ENCODE data around the gene FAM177B. TPM values are rescaled to one million over a fixed set of nuclear protein-coding genes. Genes with fewer than 3 reads are reported as not detected.
A peak's percentile ranks its signal among the peaks of the same experiment; 100 is the strongest.
"Not testable (repeated sequence)": the region's sequence is repeated elsewhere in the genome, so short reads cannot be mapped to it uniquely, and the experiment has no call there.

The FAM177B gene
- total and polyA plus RNA-seq, 2 donors, result 0.42 to 1.8 TPM

DNA sequence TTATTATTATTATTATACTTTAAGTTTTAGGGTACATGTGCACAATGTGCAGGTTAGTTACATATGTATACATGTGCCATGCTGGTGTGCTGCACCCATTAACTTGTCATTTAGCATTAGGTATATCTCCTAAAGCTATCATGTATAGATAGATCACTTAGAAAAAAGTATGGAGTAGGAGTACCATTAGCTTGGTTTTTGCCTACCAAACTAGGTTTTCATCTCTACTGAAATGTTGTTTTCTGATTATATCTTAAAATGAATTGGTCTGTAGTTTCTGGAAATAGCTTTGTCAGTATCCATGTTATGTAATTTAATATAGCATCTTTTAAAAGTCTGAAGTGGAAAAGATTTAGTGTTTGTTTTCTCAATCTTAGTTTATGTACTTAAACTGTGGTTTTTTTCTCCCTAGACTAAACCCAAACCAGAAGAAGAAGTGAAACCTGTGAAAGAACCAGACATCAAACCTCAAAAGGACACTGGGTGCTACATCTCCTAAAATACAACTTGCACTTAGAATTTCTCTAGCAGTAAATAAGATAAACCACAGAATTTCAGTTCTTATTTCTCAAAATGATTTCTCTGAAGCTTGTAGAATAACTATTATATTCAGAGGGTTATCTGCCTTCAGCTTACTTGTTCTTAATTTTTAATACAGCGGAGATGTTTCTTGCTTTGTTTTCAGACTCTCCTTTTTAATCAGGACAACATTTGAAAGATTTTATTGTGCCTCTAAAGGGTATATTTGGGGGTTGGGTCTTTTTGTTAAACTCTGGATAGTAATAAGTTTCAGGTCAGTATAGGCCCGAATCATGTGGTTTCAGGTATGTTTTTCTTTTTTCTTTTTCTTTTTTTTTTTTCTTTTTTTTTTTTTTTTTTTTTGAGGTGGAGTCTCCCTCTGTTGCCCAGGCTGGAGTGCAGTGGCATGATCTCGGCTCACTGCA lies 4.5 kb upstream of the FAM177B start:
- WGBS, result 91% methylated on average over 3 of the region's 3 CpGs
- peaks cover 22 to 69% of the 10 kb centered on the region in 2 donors for H3K36me3 ChIP-seq (ENCODE audit: control insufficient read depth in 2 of 2, insufficient read depth in 2 of 2, low read length in 1 of 2)
- no peak overlapping the region for H3K27ac ChIP-seq (ENCODE audit: low read depth in 1 of 2, low read length in 1 of 2)
- DNase-seq (ENCODE audit: low read depth in 6 of 9, low spot score in 9 of 9), result peak in 2 of 9 donors; percentile 5 to 32
- H3K4me1 ChIP-seq (ENCODE audit: control insufficient read depth in 2 of 2, insufficient read depth in 2 of 2, low read length in 2 of 2), result no peaks in the 10 kb centered on the region
- H3K27me3 ChIP-seq (ENCODE audit: control insufficient read depth in 2 of 2, insufficient read depth in 1 of 2, low read length in 1 of 2), result no peaks in the 10 kb centered on the region
- no peaks in the 10 kb centered on the region for H3K9me3 ChIP-seq (ENCODE audit: control insufficient read depth in 2 of 2, insufficient read depth in 1 of 2, low read length in 1 of 2)
- H3K4me3 ChIP-seq (ENCODE audit: low read length in 2 of 2), result no peak overlapping the region

DNA sequence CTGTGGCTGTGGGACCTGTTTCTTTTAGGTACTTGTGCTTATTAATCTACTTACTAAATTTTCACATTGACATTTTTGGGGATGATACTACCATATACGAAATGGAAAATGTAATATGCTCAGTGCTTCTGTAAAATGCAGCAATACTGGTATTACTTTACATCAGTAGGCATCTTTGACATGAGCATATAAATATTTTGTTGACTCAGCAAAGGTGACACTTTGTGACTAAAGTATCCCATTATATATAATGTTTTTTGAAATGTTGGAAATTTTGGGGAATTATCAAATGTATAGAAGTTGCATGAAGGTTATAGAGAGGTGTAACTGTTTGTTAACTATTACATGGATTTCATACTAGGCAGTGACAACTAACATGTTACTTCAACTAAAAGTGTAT lies 2.3 kb upstream of the FAM177B start:
- H3K36me3 ChIP-seq (ENCODE audit: control insufficient read depth in 2 of 2, insufficient read depth in 2 of 2, low read length in 1 of 2), result peaks cover 22 to 47% of the 10 kb centered on the region in 2 donors
- no peaks in the 10 kb centered on the region for H3K9me3 ChIP-seq (ENCODE audit: control insufficient read depth in 2 of 2, insufficient read depth in 1 of 2, low read length in 1 of 2)
- no peaks in the 10 kb centered on the region for H3K27me3 ChIP-seq (ENCODE audit: control insufficient read depth in 2 of 2, insufficient read depth in 1 of 2, low read length in 1 of 2)
- DNase-seq (ENCODE audit: low read depth in 6 of 9, low spot score in 9 of 9), result no peak
- 94% methylated on average over 1 of the region's 1 CpG for WGBS
- H3K27ac ChIP-seq (ENCODE audit: low read depth in 1 of 2, low read length in 1 of 2), result no peak overlapping the region
- H3K4me3 ChIP-seq (ENCODE audit: low read length in 2 of 2), result no peak overlapping the region
- no peaks in the 10 kb centered on the region for H3K4me1 ChIP-seq (ENCODE audit: control insufficient read depth in 2 of 2, insufficient read depth in 2 of 2, low read length in 2 of 2)

DNA sequence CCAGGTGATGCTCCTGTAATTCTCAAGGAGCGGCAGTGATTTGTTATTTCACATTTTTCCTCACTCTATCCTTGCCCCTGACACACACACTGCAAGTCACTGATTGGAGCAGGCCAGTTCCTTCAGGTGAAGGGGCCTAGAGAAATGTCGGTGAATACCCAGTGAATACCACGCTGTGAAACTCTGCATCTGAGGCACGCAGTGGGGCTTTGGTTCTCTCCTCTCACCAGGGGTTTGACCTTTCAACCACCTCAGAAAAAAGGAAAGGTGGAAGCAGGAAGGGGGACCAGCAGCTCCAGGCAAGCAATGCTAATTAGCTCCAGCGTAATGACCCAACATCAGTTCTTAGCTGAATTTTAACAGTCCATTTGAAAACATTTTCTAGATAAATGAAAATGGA lies 532 bp upstream of the FAM177B start:
- Histone ChIP-seq H3K9me3 (ENCODE audit: control insufficient read depth in 2 of 2, insufficient read depth in 1 of 2, low read length in 1 of 2) (no peaks in the 10 kb centered on the region), H3K4me3 (ENCODE audit: low read length in 2 of 2) (no peak overlapping the region), H3K27me3 (ENCODE audit: control insufficient read depth in 2 of 2, insufficient read depth in 1 of 2, low read length in 1 of 2) (no peaks in the 10 kb centered on the region), H3K36me3 (ENCODE audit: control insufficient read depth in 2 of 2, insufficient read depth in 2 of 2, low read length in 1 of 2) (peaks cover 11 to 30% of the 10 kb centered on the region in 2 donors), H3K27ac (ENCODE audit: low read depth in 1 of 2, low read length in 1 of 2) (no peak overlapping the region), H3K4me1 (ENCODE audit: control insufficient read depth in 2 of 2, insufficient read depth in 2 of 2, low read length in 2 of 2) (no peaks in the 10 kb centered on the region)
- DNase-seq (ENCODE audit: low read depth in 6 of 9, low spot score in 9 of 9), result no peak
- WGBS, result 97% methylated on average over 5 of the region's 5 CpGs

DNA sequence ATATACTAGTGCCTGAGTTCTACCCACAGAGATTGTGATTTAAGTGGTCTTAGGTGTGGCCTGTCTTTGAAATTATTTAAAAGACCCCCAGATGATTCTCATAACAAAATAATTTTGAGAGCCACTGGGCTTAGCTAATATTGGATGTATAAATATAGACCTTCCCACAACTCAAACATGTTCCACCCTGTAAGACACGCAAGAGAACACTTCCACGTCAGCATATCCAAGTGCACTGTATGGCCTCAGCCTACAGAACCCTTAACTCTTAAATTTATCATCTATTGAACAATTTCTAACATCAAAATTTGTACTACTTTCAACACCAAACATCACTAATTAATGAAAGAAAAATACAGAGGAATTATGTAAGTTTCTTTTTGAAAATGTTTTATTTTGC lies 2.5 kb downstream of the FAM177B start:
- no peak overlapping the region for H3K27ac ChIP-seq (ENCODE audit: low read depth in 1 of 2, low read length in 1 of 2)
- H3K9me3 ChIP-seq (ENCODE audit: control insufficient read depth in 2 of 2, insufficient read depth in 1 of 2, low read length in 1 of 2), result no peaks in the 10 kb centered on the region
- H3K4me3 ChIP-seq (ENCODE audit: low read length in 2 of 2), result no peak overlapping the region
- no peak for DNase-seq (ENCODE audit: low read depth in 6 of 9, low spot score in 9 of 9)
- 91% methylated on average over 2 of the region's 2 CpGs for WGBS
- H3K4me1 ChIP-seq (ENCODE audit: control insufficient read depth in 2 of 2, insufficient read depth in 2 of 2, low read length in 2 of 2), result no peaks in the 10 kb centered on the region
- H3K36me3 ChIP-seq (ENCODE audit: control insufficient read depth in 2 of 2, insufficient read depth in 2 of 2, low read length in 1 of 2), result peaks cover 8 to 9% of the 10 kb centered on the region in 2 donors
- no peaks in the 10 kb centered on the region for H3K27me3 ChIP-seq (ENCODE audit: control insufficient read depth in 2 of 2, insufficient read depth in 1 of 2, low read length in 1 of 2)

DNA sequence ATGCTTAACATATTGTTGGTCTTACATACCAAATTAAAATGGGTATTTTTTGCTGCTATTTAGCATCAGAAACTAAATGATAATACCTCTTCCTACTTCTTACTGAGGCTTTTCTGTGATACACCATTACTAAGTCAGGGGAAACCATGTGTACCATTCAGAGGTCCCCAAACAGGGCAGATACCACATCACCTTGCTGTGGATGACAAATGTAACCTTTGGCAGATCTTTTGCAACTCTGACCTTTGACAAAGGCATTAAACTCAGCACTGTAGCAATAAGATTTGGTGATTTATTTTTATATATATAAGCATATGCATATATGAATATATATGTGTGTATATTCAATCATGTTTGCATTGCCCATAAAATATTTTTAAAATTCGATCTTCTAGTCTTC lies 2.9 kb downstream of the FAM177B start:
- Histone ChIP-seq H3K9me3 (ENCODE audit: control insufficient read depth in 2 of 2, insufficient read depth in 1 of 2, low read length in 1 of 2) (no peaks in the 10 kb centered on the region), H3K27me3 (ENCODE audit: control insufficient read depth in 2 of 2, insufficient read depth in 1 of 2, low read length in 1 of 2) (no peaks in the 10 kb centered on the region), H3K4me1 (ENCODE audit: control insufficient read depth in 2 of 2, insufficient read depth in 2 of 2, low read length in 2 of 2) (no peaks in the 10 kb centered on the region), H3K4me3 (ENCODE audit: low read length in 2 of 2) (no peak overlapping the region), H3K36me3 (ENCODE audit: control insufficient read depth in 2 of 2, insufficient read depth in 2 of 2, low read length in 1 of 2) (peaks cover 7 to 9% of the 10 kb centered on the region in 2 donors), H3K27ac (ENCODE audit: low read depth in 1 of 2, low read length in 1 of 2) (no peak overlapping the region)
- 98% methylated on average over 1 of the region's 1 CpG for WGBS
- no peak for DNase-seq (ENCODE audit: low read depth in 6 of 9, low spot score in 9 of 9)

DNA sequence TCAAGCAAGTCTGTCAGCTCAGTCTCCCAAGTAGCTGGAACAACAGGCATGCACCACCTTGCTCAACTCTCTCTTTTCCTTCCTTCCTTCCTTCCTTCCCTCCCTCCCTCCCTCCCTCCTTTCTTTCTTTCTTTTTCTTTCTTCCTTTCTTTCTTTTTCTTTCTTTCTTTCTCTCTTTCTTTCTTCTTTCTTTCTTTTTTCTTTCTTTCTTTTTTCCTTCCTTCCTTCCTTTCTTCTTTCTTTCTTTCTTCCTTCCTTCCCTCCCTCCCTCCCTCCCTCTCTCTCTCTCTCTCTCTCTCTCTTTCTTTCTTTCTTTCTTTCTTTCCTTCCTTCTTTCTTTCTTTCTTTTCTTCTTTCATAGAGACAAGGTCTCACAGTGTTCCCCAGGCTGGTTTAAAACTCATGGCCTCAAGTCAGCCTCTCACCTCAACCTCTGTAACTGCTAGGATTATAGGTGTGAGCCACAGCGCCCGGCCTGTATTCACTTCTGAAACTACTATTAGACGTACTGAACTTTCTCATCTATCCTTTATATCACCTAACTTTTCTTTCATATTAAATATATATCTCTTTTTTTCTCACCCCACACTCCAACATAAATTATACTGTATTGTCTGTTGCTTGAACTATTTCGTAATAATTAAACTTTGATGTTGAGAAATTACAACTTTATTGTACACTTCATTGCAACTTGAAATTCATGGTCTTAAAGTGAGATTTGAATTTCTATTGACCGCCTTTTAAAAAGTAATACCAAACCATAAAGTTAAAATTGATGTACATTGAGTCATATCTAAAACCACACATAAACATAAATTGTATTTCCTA lies 4.8 kb downstream of the FAM177B start:
- WGBS, result 97% methylated on average over 5 of the region's 5 CpGs
- not testable (repeated sequence) for H3K27ac ChIP-seq (ENCODE audit: low read depth in 1 of 2, low read length in 1 of 2)

DNA sequence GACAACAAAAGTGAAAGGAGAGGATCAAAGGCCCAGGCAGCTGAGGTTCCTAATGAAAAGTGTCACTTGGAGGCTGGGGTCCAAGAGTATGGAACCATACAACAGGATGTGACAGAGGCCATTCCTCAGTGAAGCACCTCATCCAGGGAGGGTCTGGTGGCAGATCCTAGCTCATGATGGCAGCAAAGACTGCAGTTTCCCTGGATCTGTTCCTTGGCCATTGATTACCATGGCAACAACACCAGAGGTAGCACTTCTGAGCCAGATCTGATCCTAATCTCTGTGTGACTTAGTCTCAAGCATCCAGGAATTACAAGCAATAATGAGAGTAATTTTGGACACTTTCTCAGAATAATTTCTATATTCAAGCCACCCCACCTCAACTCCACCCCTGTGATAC lies 12.9 kb downstream of the FAM177B start:
- Histone ChIP-seq H3K9me3 (ENCODE audit: control insufficient read depth in 2 of 2, insufficient read depth in 1 of 2, low read length in 1 of 2) (no peaks in the 10 kb centered on the region), H3K27me3 (ENCODE audit: control insufficient read depth in 2 of 2, insufficient read depth in 1 of 2, low read length in 1 of 2) (no peaks in the 10 kb centered on the region), H3K36me3 (ENCODE audit: control insufficient read depth in 2 of 2, insufficient read depth in 2 of 2, low read length in 1 of 2) (no peaks in the 10 kb centered on the region), H3K4me3 (ENCODE audit: low read length in 2 of 2) (no peak overlapping the region), H3K4me1 (ENCODE audit: control insufficient read depth in 2 of 2, insufficient read depth in 2 of 2, low read length in 2 of 2) (no peaks in the 10 kb centered on the region), H3K27ac (ENCODE audit: low read depth in 1 of 2, low read length in 1 of 2) (no peak overlapping the region)
- no peak for DNase-seq (ENCODE audit: low read depth in 6 of 9, low spot score in 9 of 9)

More for the DNA sequence above, 4.8 kb downstream of the FAM177B start:
- not testable (repeated sequence) for H3K4me1 ChIP-seq (ENCODE audit: control insufficient read depth in 2 of 2, insufficient read depth in 2 of 2, low read length in 2 of 2); DNase-seq (ENCODE audit: low read depth in 6 of 9, low spot score in 9 of 9); H3K36me3 ChIP-seq (ENCODE audit: control insufficient read depth in 2 of 2, insufficient read depth in 2 of 2, low read length in 1 of 2); H3K4me3 ChIP-seq (ENCODE audit: low read length in 2 of 2); H3K27me3 ChIP-seq (ENCODE audit: control insufficient read depth in 2 of 2, insufficient read depth in 1 of 2, low read length in 1 of 2); H3K9me3 ChIP-seq (ENCODE audit: control insufficient read depth in 2 of 2, insufficient read depth in 1 of 2, low read length in 1 of 2)

DNA sequence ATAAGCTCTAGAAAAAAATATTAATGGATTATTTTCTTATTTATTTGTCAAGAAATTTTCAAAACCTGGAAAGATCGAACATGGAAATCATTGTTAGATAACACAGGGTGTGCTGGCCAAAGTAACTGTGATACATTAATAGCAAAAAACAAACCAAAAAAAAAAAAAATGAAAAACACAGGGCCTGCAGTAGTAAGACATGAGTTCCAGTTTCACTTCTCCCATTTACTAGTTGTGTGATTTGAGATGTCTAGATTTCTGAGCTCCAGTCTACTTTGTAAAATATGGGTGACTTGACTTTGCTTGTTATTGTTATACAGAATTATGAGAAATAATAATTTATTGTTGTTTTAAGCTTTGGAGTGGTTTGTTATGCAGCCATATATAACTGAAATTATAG lies 13.6 kb downstream of the FAM177B start:
- DNase-seq (ENCODE audit: low read depth in 6 of 9, low spot score in 9 of 9), result no peak
- Histone ChIP-seq H3K27me3 (ENCODE audit: control insufficient read depth in 2 of 2, insufficient read depth in 1 of 2, low read length in 1 of 2) (no peaks in the 10 kb centered on the region), H3K4me3 (ENCODE audit: low read length in 2 of 2) (no peak overlapping the region), H3K4me1 (ENCODE audit: control insufficient read depth in 2 of 2, insufficient read depth in 2 of 2, low read length in 2 of 2) (no peaks in the 10 kb centered on the region), H3K27ac (ENCODE audit: low read depth in 1 of 2, low read length in 1 of 2) (no peak overlapping the region), H3K36me3 (ENCODE audit: control insufficient read depth in 2 of 2, insufficient read depth in 2 of 2, low read length in 1 of 2) (no peaks in the 10 kb centered on the region), H3K9me3 (ENCODE audit: control insufficient read depth in 2 of 2, insufficient read depth in 1 of 2, low read length in 1 of 2) (no peaks in the 10 kb centered on the region)
- WGBS, result 96% methylated on average over 1 of the region's 1 CpG

DNA sequence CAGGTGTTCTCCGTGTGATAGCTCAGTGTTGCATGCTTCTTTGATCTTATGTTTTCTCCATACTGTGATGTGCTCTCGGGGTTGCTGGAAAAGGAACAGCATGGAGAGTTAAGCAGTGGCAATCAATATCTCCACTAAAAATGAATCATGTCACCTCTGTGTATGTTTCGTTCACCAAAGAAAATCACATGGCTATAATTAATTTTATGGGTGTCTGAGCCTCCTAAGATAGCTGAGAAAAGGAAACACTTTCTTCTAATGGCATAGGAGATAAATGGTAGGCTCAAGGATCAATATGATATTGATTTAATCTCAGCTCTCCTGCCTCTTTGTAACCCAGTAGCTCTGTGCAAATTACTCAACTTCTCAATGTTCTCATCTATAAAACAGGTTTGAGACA lies 14.3 kb downstream of the FAM177B start:
- Histone ChIP-seq H3K36me3 (ENCODE audit: control insufficient read depth in 2 of 2, insufficient read depth in 2 of 2, low read length in 1 of 2) (no peaks in the 10 kb centered on the region), H3K9me3 (ENCODE audit: control insufficient read depth in 2 of 2, insufficient read depth in 1 of 2, low read length in 1 of 2) (no peaks in the 10 kb centered on the region), H3K27me3 (ENCODE audit: control insufficient read depth in 2 of 2, insufficient read depth in 1 of 2, low read length in 1 of 2) (no peaks in the 10 kb centered on the region), H3K27ac (ENCODE audit: low read depth in 1 of 2, low read length in 1 of 2) (no peak overlapping the region), H3K4me3 (ENCODE audit: low read length in 2 of 2) (no peak overlapping the region), H3K4me1 (ENCODE audit: control insufficient read depth in 2 of 2, insufficient read depth in 2 of 2, low read length in 2 of 2) (no peaks in the 10 kb centered on the region)
- 97% methylated on average over 3 of the region's 3 CpGs for WGBS
- DNase-seq (ENCODE audit: low read depth in 6 of 9, low spot score in 9 of 9), result no peak
